Mammary epithelial cell (primary cell): ENCODE results near the gene ORC3.

Experiments
- EZH2 ChIP-seq: IDR thresholded peaks from 2 replicates; pipeline ENCODE4 v1.6.1; 2012; ENCODE audit warnings: low read length, inconsistent platforms, borderline replicate concordance
- TF ChIP-seq, protein P1 (sequence below), 2 donors: IDR thresholded peaks in 1 of 2; conservative IDR thresholded peaks in 1 of 2; 2 replicates each; pipeline ENCODE4 v1.5.1; 2011 to 2012; ENCODE audit warnings: inconsistent platforms in 2 of 2, low read length in 2 of 2, mild to moderate bottlenecking in 2 of 2, control low read depth in 1 of 2, low read depth in 1 of 2; ENCODE audit not compliant: insufficient read depth in 1 of 2; ENCODE audit errors: extremely low read depth in 1 of 2

DNA sequence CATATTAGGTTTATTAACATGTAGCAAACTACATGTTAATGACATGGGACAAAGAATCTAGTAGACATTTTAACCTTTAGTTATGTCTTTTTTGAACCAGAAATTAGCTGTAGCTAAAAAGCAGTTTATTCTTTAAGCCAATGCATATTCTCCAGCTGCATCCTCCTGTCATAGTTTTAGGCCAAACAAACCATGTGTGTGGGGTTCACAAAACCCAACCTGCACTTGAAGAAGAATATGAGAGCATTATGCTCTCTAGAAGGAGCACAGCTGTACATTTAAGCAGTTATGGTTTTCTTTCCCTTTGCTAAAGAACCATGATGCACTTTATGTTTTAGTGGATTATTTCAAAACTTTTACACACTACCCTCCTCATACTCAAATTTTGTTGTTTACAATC lies 65.9 kb downstream of the ORC3 start:
- TF ChIP-seq, protein P1, sequence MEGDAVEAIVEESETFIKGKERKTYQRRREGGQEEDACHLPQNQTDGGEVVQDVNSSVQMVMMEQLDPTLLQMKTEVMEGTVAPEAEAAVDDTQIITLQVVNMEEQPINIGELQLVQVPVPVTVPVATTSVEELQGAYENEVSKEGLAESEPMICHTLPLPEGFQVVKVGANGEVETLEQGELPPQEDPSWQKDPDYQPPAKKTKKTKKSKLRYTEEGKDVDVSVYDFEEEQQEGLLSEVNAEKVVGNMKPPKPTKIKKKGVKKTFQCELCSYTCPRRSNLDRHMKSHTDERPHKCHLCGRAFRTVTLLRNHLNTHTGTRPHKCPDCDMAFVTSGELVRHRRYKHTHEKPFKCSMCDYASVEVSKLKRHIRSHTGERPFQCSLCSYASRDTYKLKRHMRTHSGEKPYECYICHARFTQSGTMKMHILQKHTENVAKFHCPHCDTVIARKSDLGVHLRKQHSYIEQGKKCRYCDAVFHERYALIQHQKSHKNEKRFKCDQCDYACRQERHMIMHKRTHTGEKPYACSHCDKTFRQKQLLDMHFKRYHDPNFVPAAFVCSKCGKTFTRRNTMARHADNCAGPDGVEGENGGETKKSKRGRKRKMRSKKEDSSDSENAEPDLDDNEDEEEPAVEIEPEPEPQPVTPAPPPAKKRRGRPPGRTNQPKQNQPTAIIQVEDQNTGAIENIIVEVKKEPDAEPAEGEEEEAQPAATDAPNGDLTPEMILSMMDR (conservative IDR thresholded peaks at IDR 0.05 in 1 of 2, IDR thresholded peaks at IDR 0.05 in 1 of 2; ENCODE audit: extremely low read depth in 1 of 2, insufficient read depth in 1 of 2, low read depth in 1 of 2, low read length in 2 of 2): no peak
- no peak for TF ChIP-seq EZH2
